T-cell (primary cell): ENCODE data around the gene EXOC4. TPM values are rescaled to one million over a fixed set of nuclear protein-coding genes. Genes with fewer than 3 reads are reported as not detected.

Experiments
- ATAC-seq, 4 experiments: fragments of 200-7000 bp in 3 of 4; fragments of 150-1000 bp in 1 of 4; cut with Tn5 transposase; replicated peaks in 1 of 4; 1 replicate in 3 of 4; 2 replicates in 1 of 4; pipeline ENCODE4 v1.10.0; 2021; ENCODE audit warnings: moderate library complexity in 3 of 4, mild to moderate bottlenecking in 2 of 4, moderate number of reproducible peaks in 1 of 4
- CTCF ChIA-PET, 2 donors: fragments of 300-600 bp; sonication (Branson Sonifier 250); formaldehyde crosslinking; loops; one replicate each; lab custom pipeline; 2022; ENCODE audit warnings: antibody characterized with exemption in 2 of 2; lab: Charles Lee
- POLR2A ChIA-PET, 2 donors: fragments of 300-600 bp; sonication (Branson Sonifier 250); formaldehyde crosslinking; loops; one replicate each; lab custom pipeline; 2022; ENCODE audit warnings: antibody characterized with exemption in 2 of 2; lab: Charles Lee
- DNase-seq, 35 experiments: peaks; one replicate each; pipeline versions ENCODE4 v3.0.0 to v3.0.0-alpha.2; 2013 to 2023
- H3K27ac ChIP-seq: one replicate; pipeline ENCODE4 v1.5.1; 2013; ENCODE audit warnings: low read length
- H3K27me3 ChIP-seq, 2 experiments: replicated peaks in 1 of 2; 1 replicate in 1 of 2; 2 replicates in 1 of 2; pipeline versions ENCODE4 v1.6.1 to v1.7.0; 2013; ENCODE audit warnings: low read length in 1 of 2, mixed read lengths in 1 of 2; ENCODE audit not compliant: control insufficient read depth in 2 of 2, insufficient read depth in 2 of 2; ENCODE audit errors: extremely low read depth in 1 of 2
- H3K36me3 ChIP-seq, 2 donors: 1 replicate in 1 of 2; 2 replicates in 1 of 2; pipeline versions ENCODE4 v1.6.1 to v1.7.0; 2013; ENCODE audit warnings: low read length in 1 of 2; ENCODE audit not compliant: control insufficient read depth in 2 of 2, insufficient read depth in 1 of 2; ENCODE audit errors: extremely low read depth in 1 of 2
- H3K4me1 ChIP-seq, 2 experiments: 1 replicate in 1 of 2; 2 replicates in 1 of 2; pipeline versions ENCODE4 v1.6.1 to v1.7.0; 2013; ENCODE audit warnings: low read length in 2 of 2, mixed read lengths in 1 of 2; ENCODE audit not compliant: insufficient read depth in 2 of 2, control insufficient read depth in 1 of 2; ENCODE audit errors: extremely low read depth in 1 of 2
- H3K4me3 ChIP-seq, 2 donors: 1 replicate in 1 of 2; 2 replicates in 1 of 2; pipeline versions ENCODE4 v1.5.1 to v1.7.0; 2013; ENCODE audit warnings: mild to moderate bottlenecking in 2 of 2, low read length in 1 of 2, moderate library complexity in 1 of 2; ENCODE audit not compliant: control insufficient read depth in 1 of 2; ENCODE audit errors: extremely low read depth in 1 of 2
- H3K9me3 ChIP-seq: 2 replicates; pipeline ENCODE4 v1.7.0; 2013
- H3K27ac Mint-ChIP-seq, 2 donors: one replicate each; pipeline ENCODE4 v1.8.0; 2020 to 2021; ENCODE audit warnings: mild to moderate bottlenecking in 2 of 2, mixed read lengths in 2 of 2
- H3K27me3 Mint-ChIP-seq, 2 donors: one replicate each; pipeline ENCODE4 v1.8.0; 2021 to 2022; ENCODE audit warnings: mixed read lengths in 2 of 2
- H3K36me3 Mint-ChIP-seq: one replicate; pipeline ENCODE4 v1.8.0; 2021; ENCODE audit warnings: mixed read lengths
- H3K4me1 Mint-ChIP-seq, 3 donors: one replicate each; pipeline ENCODE4 v1.8.0; 2020 to 2022; ENCODE audit warnings: mixed read lengths in 3 of 3, mild to moderate bottlenecking in 1 of 3
- H3K4me3 Mint-ChIP-seq, 3 donors: one replicate each; pipeline ENCODE4 v1.8.0; 2020 to 2022; ENCODE audit warnings: mild to moderate bottlenecking in 3 of 3, mixed read lengths in 3 of 3, moderate library complexity in 3 of 3
- H3K9me3 Mint-ChIP-seq, 3 donors: one replicate each; pipeline ENCODE4 v1.8.0; 2020 to 2022; ENCODE audit warnings: mixed read lengths in 3 of 3
- WGBS: methylation state at CpG from one replicate; pipeline ENCODE4 v1.1.5; 2013; ENCODE audit warnings: missing lambda C conversion rate; ENCODE audit not compliant: insufficient coverage; 5-methylcytosine and 5-hydroxymethylcytosine counted together
- total RNA-seq, 35 experiments: library from RNA in 6 of 35; stranded (reverse) in 6 of 35; fragments of 120-200 nt in 1 of 35; gene quantifications; one replicate each; pipeline versions ENCODE4 v1.2.1 to v1.2.4 and lab custom pipeline; 2013 to 2026

The EXOC4 gene
- total RNA-seq, 5 donors from 2014 or later (not counting 1 experiment from before 2014, with no cell fraction given): 58.2 to 108 (median 64.8) TPM

DNA sequence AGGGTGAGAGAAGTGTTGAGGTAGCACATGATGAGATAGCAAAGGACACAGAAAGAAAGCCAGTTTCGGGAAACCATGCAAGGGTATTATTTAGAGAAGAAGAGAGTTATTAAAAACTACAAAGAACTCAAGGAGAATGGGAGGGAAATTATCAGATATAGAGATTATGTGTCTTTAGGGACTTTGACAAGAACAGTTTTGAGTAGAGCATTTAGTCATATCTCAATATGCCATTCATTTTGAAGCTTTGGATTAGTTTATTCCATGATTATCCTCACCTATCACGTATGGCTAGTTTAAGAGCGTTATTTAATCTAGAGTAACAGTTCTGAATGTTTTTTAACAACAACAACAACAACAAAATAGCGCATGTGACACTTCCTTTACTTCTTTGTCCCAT, 409.4 kb downstream of the EXOC4 start:
- no peak overlapping the region for H3K27ac ChIP-seq
- WGBS: no CpG with 5 or more reads among the region's 4 CpGs
- H3K36me3 Mint-ChIP-seq: peaks cover 40% of the 10 kb centered on the region
- no peak overlapping the region for H3K4me3 ChIP-seq
- H3K27ac Mint-ChIP-seq: no peak overlapping the region
- no peak for ATAC-seq
- DNase-seq: no peak
- no peaks in the 10 kb centered on the region for H3K9me3 ChIP-seq
- H3K4me1 ChIP-seq: no peaks in the 10 kb centered on the region
- H3K27me3 Mint-ChIP-seq: no peaks in the 10 kb centered on the region
- no peaks in the 10 kb centered on the region for H3K27me3 ChIP-seq
- H3K36me3 ChIP-seq: no peaks in the 10 kb centered on the region
- H3K4me1 Mint-ChIP-seq: no peaks in the 10 kb centered on the region
- no peaks in the 10 kb centered on the region for H3K9me3 Mint-ChIP-seq
- ChIA-PET CTCF (no interaction called here), POLR2A (no interaction called here)
- no peak overlapping the region for H3K4me3 Mint-ChIP-seq

- Histone ChIP-seq H3K4me1 (no peaks in the 10 kb centered on the region), H3K36me3 (no peaks in the 10 kb centered on the region), H3K27ac (no peak overlapping the region), H3K27me3 (no peaks in the 10 kb centered on the region), H3K9me3 (no peaks in the 10 kb centered on the region), H3K4me3 (no peak overlapping the region)
- no peak for DNase-seq
- ATAC-seq: no peak
- H3K36me3 Mint-ChIP-seq: peaks cover 42% of the 10 kb centered on the region
- H3K9me3 Mint-ChIP-seq: no peaks in the 10 kb centered on the region
- ChIA-PET POLR2A (no interaction called here), CTCF (no interaction called here)
- H3K27me3 Mint-ChIP-seq: no peaks in the 10 kb centered on the region
- H3K27ac Mint-ChIP-seq: no peak overlapping the region
- WGBS: 100% methylated on average over 2 of the region's 4 CpGs
- H3K4me1 Mint-ChIP-seq: no peaks in the 10 kb centered on the region
- H3K4me3 Mint-ChIP-seq: no peak overlapping the region
These were observed 410.0 kb downstream of the EXOC4 start for GRCh38 chr7:133662830-133663229.

- Mint-ChIP-seq H3K27ac (no peak overlapping the region), H3K4me1 (no peaks in the 10 kb centered on the region), H3K36me3 (peaks cover 43% of the 10 kb centered on the region), H3K9me3 (no peaks in the 10 kb centered on the region), H3K4me3 (no peak overlapping the region), H3K27me3 (no peaks in the 10 kb centered on the region)
- ATAC-seq (no peak), DNase-seq (no peak)
- no peaks in the 10 kb centered on the region for H3K4me1 ChIP-seq
- no peak overlapping the region for H3K4me3 ChIP-seq
- H3K27ac ChIP-seq: no peak overlapping the region
- H3K36me3 ChIP-seq: no peaks in the 10 kb centered on the region
- POLR2A ChIA-PET: no interaction called here
- no peaks in the 10 kb centered on the region for H3K9me3 ChIP-seq
- no peaks in the 10 kb centered on the region for H3K27me3 ChIP-seq
- CTCF ChIA-PET: no interaction called here
These were observed 411.6 kb downstream of the EXOC4 start for GRCh38 chr7:133664528-133664927.

GRCh38 chr7:133668296-133669060, 415.6 kb downstream of the EXOC4 start:
- no peaks in the 10 kb centered on the region for H3K27me3 ChIP-seq
- H3K4me1 Mint-ChIP-seq: no peaks in the 10 kb centered on the region
- no peaks in the 10 kb centered on the region for H3K9me3 ChIP-seq
- no peaks in the 10 kb centered on the region for H3K27me3 Mint-ChIP-seq
- no peaks in the 10 kb centered on the region for H3K36me3 ChIP-seq
- peaks cover 40% of the 10 kb centered on the region for H3K36me3 Mint-ChIP-seq
- ChIA-PET CTCF (interaction anchor here in 1 of 2 donors (0.8 kb wide), 1 partner anchor 22 kb away, joined by 6 read pairs; no protein-coding TSS in a partner anchor), POLR2A (no interaction called here)
- ATAC-seq: no peak
- no peak for DNase-seq
- no peaks in the 10 kb centered on the region for H3K9me3 Mint-ChIP-seq
- H3K27ac Mint-ChIP-seq: no peak overlapping the region
- WGBS: no CpG with 5 or more reads among the region's 4 CpGs
- H3K4me3 Mint-ChIP-seq: no peak overlapping the region
- no peak overlapping the region for H3K27ac ChIP-seq
- H3K4me1 ChIP-seq: no peaks in the 10 kb centered on the region
- no peak overlapping the region for H3K4me3 ChIP-seq

GRCh38 chr7:133669061-133669455, 416.2 kb downstream of the EXOC4 start:
- 90% methylated on average over 4 of the region's 6 CpGs for WGBS
- Mint-ChIP-seq H3K27me3 (no peaks in the 10 kb centered on the region), H3K4me1 (no peaks in the 10 kb centered on the region), H3K4me3 (no peak overlapping the region), H3K27ac (no peak overlapping the region), H3K9me3 (no peaks in the 10 kb centered on the region), H3K36me3 (peaks cover 36% of the 10 kb centered on the region)
- ChIA-PET CTCF (interaction anchor here in 1 of 2 donors (0.8 kb wide), 1 partner anchor 22 kb away, joined by 6 read pairs; no protein-coding TSS in a partner anchor), POLR2A (no interaction called here)
- Histone ChIP-seq H3K4me3 (no peak overlapping the region), H3K27ac (no peak overlapping the region), H3K9me3 (no peaks in the 10 kb centered on the region), H3K36me3 (no peaks in the 10 kb centered on the region), H3K4me1 (no peaks in the 10 kb centered on the region), H3K27me3 (no peaks in the 10 kb centered on the region)
- no peak for DNase-seq
- ATAC-seq: no peak

- Mint-ChIP-seq H3K9me3 (no peaks in the 10 kb centered on the region), H3K36me3 (peaks cover 31% of the 10 kb centered on the region), H3K27ac (no peak overlapping the region), H3K4me3 (no peak overlapping the region), H3K27me3 (no peaks in the 10 kb centered on the region), H3K4me1 (no peaks in the 10 kb centered on the region)
- no peaks in the 10 kb centered on the region for H3K27me3 ChIP-seq
- no peaks in the 10 kb centered on the region for H3K36me3 ChIP-seq
- no peak overlapping the region for H3K4me3 ChIP-seq
- DNase-seq: no peak
- no peak overlapping the region for H3K27ac ChIP-seq
- H3K9me3 ChIP-seq: no peaks in the 10 kb centered on the region
- 91% methylated on average over 4 of the region's 5 CpGs for WGBS
- H3K4me1 ChIP-seq: no peaks in the 10 kb centered on the region
- CTCF ChIA-PET: interaction anchor here in 1 of 2 donors (0.6 kb wide), 1 partner anchor 15 kb away, joined by 3 read pairs; no protein-coding TSS in a partner anchor
- ATAC-seq: no peak
- POLR2A ChIA-PET: no interaction called here
These were observed 417.4 kb downstream of the EXOC4 start for GRCh38 chr7:133670250-133670649.
